Measurements from ENCODE around the gene LRP2.

DNA sequence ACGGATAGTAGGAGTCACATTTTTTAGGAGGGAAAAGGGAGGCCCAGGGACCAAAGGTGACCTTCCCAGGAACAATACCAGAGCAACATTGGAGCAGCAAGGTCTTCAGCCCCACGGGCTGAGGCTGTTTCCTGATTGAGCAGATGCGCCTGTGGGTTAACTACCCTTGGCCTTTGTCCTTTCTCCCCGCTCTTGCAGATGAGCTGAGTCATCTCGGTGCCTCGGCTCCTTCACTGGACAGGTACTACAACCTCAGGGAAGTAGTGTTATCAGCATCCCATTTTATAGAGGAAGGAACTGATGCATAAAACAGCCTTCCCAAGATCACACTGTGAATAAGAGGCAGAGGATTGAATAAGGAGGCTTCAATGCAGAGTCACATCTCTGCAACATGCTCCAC is 249.5 kb downstream of the LRP2 start:
- TF ChIP-seq, protein P1, sequence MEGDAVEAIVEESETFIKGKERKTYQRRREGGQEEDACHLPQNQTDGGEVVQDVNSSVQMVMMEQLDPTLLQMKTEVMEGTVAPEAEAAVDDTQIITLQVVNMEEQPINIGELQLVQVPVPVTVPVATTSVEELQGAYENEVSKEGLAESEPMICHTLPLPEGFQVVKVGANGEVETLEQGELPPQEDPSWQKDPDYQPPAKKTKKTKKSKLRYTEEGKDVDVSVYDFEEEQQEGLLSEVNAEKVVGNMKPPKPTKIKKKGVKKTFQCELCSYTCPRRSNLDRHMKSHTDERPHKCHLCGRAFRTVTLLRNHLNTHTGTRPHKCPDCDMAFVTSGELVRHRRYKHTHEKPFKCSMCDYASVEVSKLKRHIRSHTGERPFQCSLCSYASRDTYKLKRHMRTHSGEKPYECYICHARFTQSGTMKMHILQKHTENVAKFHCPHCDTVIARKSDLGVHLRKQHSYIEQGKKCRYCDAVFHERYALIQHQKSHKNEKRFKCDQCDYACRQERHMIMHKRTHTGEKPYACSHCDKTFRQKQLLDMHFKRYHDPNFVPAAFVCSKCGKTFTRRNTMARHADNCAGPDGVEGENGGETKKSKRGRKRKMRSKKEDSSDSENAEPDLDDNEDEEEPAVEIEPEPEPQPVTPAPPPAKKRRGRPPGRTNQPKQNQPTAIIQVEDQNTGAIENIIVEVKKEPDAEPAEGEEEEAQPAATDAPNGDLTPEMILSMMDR (IDR thresholded peaks at IDR 0.05), result no peak
- no peak for TF ChIP-seq ZFX (IDR thresholded peaks at IDR 0.05; ENCODE audit: borderline replicate concordance)

All from 22Rv1 (cell line).